Endothelial cell of umbilical vein (primary cell): ENCODE measurements around the gene PPP2R5B. TPM values are rescaled to one million over a fixed set of nuclear protein-coding genes. Genes with fewer than 3 reads are reported as not detected.

ENCODE experiments used
- BruUV-seq: library from RNA; stranded (reverse); fragments of 400-500 nt; replicated peaks from 2 replicates; lab custom pipeline; 2021; lab: Mats Ljungman, UMichigan
- CTCF ChIA-PET: fragments of 300-600, 350-600 bp; sonication (Branson Sonifier 250); formaldehyde crosslinking; loops from one replicate; lab custom pipeline; 2021; ENCODE audit warnings: antibody characterized with exemption, inconsistent platforms; lab: Charles Lee
- POLR2A ChIA-PET: fragments of 300-600, 350-600 bp; sonication (Branson Sonifier 250); formaldehyde crosslinking; loops from one replicate; lab custom pipeline; 2021; ENCODE audit warnings: antibody characterized with exemption, inconsistent platforms; lab: Charles Lee
- DNase-seq: peaks from one replicate; pipeline ENCODE4 v3.0.0-alpha.2; 2011; ENCODE audit warnings: low read depth, low spot score
- FAIRE-seq: peaks from 2 replicates; lab custom pipeline; 2011; peaks lifted over from hg19 to GRCh38; lab: Jason Lieb, UNC
- H2AFZ ChIP-seq: 2 replicates; pipeline ENCODE4 v1.6.0; 2012; ENCODE audit warnings: low read depth, low read length, control low read depth, inconsistent platforms
- H3K27ac ChIP-seq: 2 replicates; pipeline ENCODE4 v1.5.1; 2011; ENCODE audit warnings: low read depth, mild to moderate bottlenecking, control low read depth, low read length, moderate library complexity; ENCODE audit not compliant: insufficient read depth
- H3K27me3 ChIP-seq, 2 experiments: 2 replicates each; pipeline versions ENCODE4 v1.6.0 to v1.6.1; 2011; ENCODE audit warnings: low read length in 2 of 2, mixed read lengths in 1 of 2; ENCODE audit not compliant: control insufficient read depth in 2 of 2, insufficient read depth in 2 of 2
- H3K36me3 ChIP-seq, 2 experiments: 2 replicates in 1 of 2; 3 replicates in 1 of 2; pipeline ENCODE4 v1.5.1; 2011; ENCODE audit warnings: low read length in 2 of 2, mild to moderate bottlenecking in 1 of 2, moderate library complexity in 1 of 2; ENCODE audit not compliant: control insufficient read depth in 2 of 2, insufficient read depth in 2 of 2; ENCODE audit errors: extremely low read depth in 1 of 2
- H3K4me1 ChIP-seq: 3 replicates; pipeline ENCODE4 v1.5.1; 2011; ENCODE audit warnings: mild to moderate bottlenecking, low read length; ENCODE audit not compliant: control insufficient read depth, insufficient read depth; ENCODE audit errors: extremely low read depth
- H3K4me2 ChIP-seq: 2 replicates; pipeline ENCODE4 v1.6.1; 2011; ENCODE audit warnings: low read length, control low read depth, mixed read lengths; ENCODE audit not compliant: insufficient read depth
- H3K4me3 ChIP-seq, 3 experiments: fragments of 200-600 bp in 1 of 3; sonication (generic), shearing (Covaris generic) in 1 of 3; replicated peaks in 1 of 3; 2 replicates each; pipeline ENCODE4 v1.5.1; 2011 to 2016; ENCODE audit warnings: control low read depth in 3 of 3, low read length in 3 of 3, mild to moderate bottlenecking in 2 of 3, inconsistent platforms in 1 of 3, low read depth in 1 of 3, moderate library complexity in 1 of 3; ENCODE audit not compliant: insufficient read depth in 1 of 3
- H3K79me2 ChIP-seq: 2 replicates; pipeline ENCODE4 v1.6.0; 2012; ENCODE audit warnings: low read length, inconsistent platforms; ENCODE audit not compliant: control insufficient read depth, insufficient read depth
- H3K9ac ChIP-seq: replicated peaks from 2 replicates; pipeline ENCODE3; 2011; ENCODE audit warnings: low read length, control low read depth; ENCODE audit not compliant: insufficient read depth; ENCODE audit errors: extremely low read depth
- H3K9me1 ChIP-seq: replicated peaks from 3 replicates; pipeline ENCODE4 v1.6.0; 2011; ENCODE audit warnings: mild to moderate bottlenecking, low read length; ENCODE audit not compliant: control insufficient read depth, insufficient read depth; ENCODE audit errors: extremely low read depth
- H3K9me3 ChIP-seq: replicated peaks from 2 replicates; pipeline ENCODE4 v1.5.1; 2012; ENCODE audit warnings: low read length, inconsistent platforms; ENCODE audit not compliant: control insufficient read depth, insufficient read depth
- H4K20me1 ChIP-seq: replicated peaks from 2 replicates; pipeline ENCODE3; 2011; ENCODE audit warnings: mild to moderate bottlenecking, low read length; ENCODE audit not compliant: control insufficient read depth, insufficient read depth; ENCODE audit errors: extremely low read depth
- CTCF ChIP-seq, 2 donors: IDR thresholded peaks; 1 replicate in 1 of 2; 2 replicates in 1 of 2; pipeline ENCODE4 v1.5.1; 2011; ENCODE audit warnings: low read length in 2 of 2, mild to moderate bottlenecking in 2 of 2, moderate library complexity in 2 of 2, control low read depth in 1 of 2, inconsistent platforms in 1 of 2, low read depth in 1 of 2; ENCODE audit not compliant: insufficient read depth in 1 of 2; ENCODE audit errors: extremely low read depth in 1 of 2
- EZH2 ChIP-seq: IDR thresholded peaks from 2 replicates; pipeline ENCODE4 v1.6.1; 2012; ENCODE audit warnings: borderline replicate concordance, low read depth, mild to moderate bottlenecking, moderate library complexity, low read length, inconsistent platforms; ENCODE audit not compliant: severe bottlenecking
- GATA2 ChIP-seq: IDR thresholded peaks from 2 replicates; pipeline ENCODE4 v1.7.0; 2011; ENCODE audit warnings: low read depth, mild to moderate bottlenecking, moderate library complexity, mixed read lengths, low read length; ENCODE audit not compliant: insufficient read length, insufficient read depth
- JUN ChIP-seq: IDR thresholded peaks from 2 replicates; pipeline ENCODE4 v1.6.1; 2011; ENCODE audit warnings: borderline replicate concordance, low read depth; ENCODE audit not compliant: insufficient read length, insufficient read depth
- MAX ChIP-seq: IDR thresholded peaks from 2 replicates; pipeline ENCODE4 v1.6.1; 2011; ENCODE audit not compliant: insufficient read depth, insufficient read length
- MYC ChIP-seq: IDR thresholded peaks from one replicate; pipeline ENCODE4 v1.6.1; 2011; ENCODE audit warnings: mild to moderate bottlenecking, low read depth, low read length
- POLR2A ChIP-seq: IDR thresholded peaks from 2 replicates; pipeline ENCODE4 v1.6.1; 2012; ENCODE audit warnings: low read depth, mild to moderate bottlenecking, control low read depth, low read length
- POLR2AphosphoS5 ChIP-seq: IDR thresholded peaks from 2 replicates; pipeline ENCODE4 v1.6.1; 2012; ENCODE audit warnings: low read depth, mild to moderate bottlenecking, control low read depth, low read length, moderate library complexity; ENCODE audit not compliant: insufficient read depth
- dilution Hi-C: fragments of 300-500 bp; cut with MboI; formaldehyde crosslinking; loops from one replicate; pipeline ENCODE4 v1.15.0; 2019; ENCODE audit warnings: low sequenced_read_pairs; ENCODE audit not compliant: extremely low pct_ligation_motif_present
- intact Hi-C: fragments of 100-400 bp; cut with micrococcal nuclease; formaldehyde crosslinking; loops from one replicate; pipeline ENCODE4 v1.10.0; 2022
- polyA plus RNA-seq, 4 experiments: library from polyadenylated mRNA; depleted of rRNA in 3 of 4; stranded (reverse) in 3 of 4; unstranded in 1 of 4; fragments of >200 nt; gene quantifications; 2 replicates each; pipeline versions ENCODE4 v1.2.1 to v1.2.3, GENCODE V29; 2011 to 2012; ENCODE audit warnings: missing spikeins in 1 of 4
- total RNA-seq: library from RNA; stranded (reverse); gene quantifications from 2 replicates; pipeline ENCODE4 v1.2.3, GENCODE V29; 2021

PPP2R5B gene
- total and polyA plus RNA-seq, 2 donors (not counting 3 experiments of a cell fraction or from before 2014, with no cell fraction given): 17.6 to 17.8 TPM

GRCh38 chr11:64892411-64892831 lies 32.1 kb upstream of the PPP2R5B start:
- H3K4me1 ChIP-seq: peaks cover 3% of the 10 kb centered on the region
- no peaks in the 10 kb centered on the region for H3K27me3 ChIP-seq
- ChIA-PET POLR2A (no interaction called here), CTCF (interaction anchor here (0.9 to 9.4 kb wide), 5 partner anchors 16 to 45 kb away, joined by 3 to 168 read pairs (median 5); partner anchors contain the start of gene CDC42BPG)
- DNase-seq: no peak
- H3K36me3 ChIP-seq: peaks cover 0 to 8% of the 10 kb centered on the region in 2 experiments
- no peak overlapping the region for H3K4me3 ChIP-seq
- no peaks in the 10 kb centered on the region for H3K79me2 ChIP-seq
- H2AFZ ChIP-seq: no peak overlapping the region
- FAIRE-seq: no peak
- dilution Hi-C loops: loop anchor here (10.0 kb wide), 1 partner anchor 48 kb away; the partner anchor contains the start of gene CDC42BPG
- intact Hi-C loops: no loop called here
- no peaks in the 10 kb centered on the region for H3K9me3 ChIP-seq
- no TSS peak for BruUV-seq
- no peaks in the 10 kb centered on the region for H4K20me1 ChIP-seq
- H3K27ac ChIP-seq: no peak overlapping the region
- H3K9ac ChIP-seq: no peak overlapping the region
- H3K4me2 ChIP-seq: no peak overlapping the region
- no peak for TF ChIP-seq JUN
- no peak for TF ChIP-seq POLR2A
- no peak for TF ChIP-seq CTCF (IDR thresholded peaks at IDR 0.05; ENCODE audit: extremely low read depth in 1 of 2, insufficient read depth in 1 of 2, low read depth in 1 of 2, low read length in 2 of 2)
- no peak for TF ChIP-seq MYC
- no peak for TF ChIP-seq POLR2AphosphoS5
- no peak for TF ChIP-seq MAX
- TF ChIP-seq EZH2: no peak
- TF ChIP-seq GATA2: no peak
- no peaks in the 10 kb centered on the region for H3K9me1 ChIP-seq
